Endothelial cell of umbilical vein (primary cell): ENCODE results near the gene SCGB1A1. TPM values are rescaled to one million over a fixed set of nuclear protein-coding genes. Genes with fewer than 3 reads are reported as not detected.

Source experiments
- BruUV-seq: library from RNA; stranded (reverse); fragments of 400-500 nt; replicated peaks from 2 replicates; lab custom pipeline; 2021; lab: Mats Ljungman, UMichigan
- CTCF ChIA-PET: fragments of 300-600, 350-600 bp; sonication (Branson Sonifier 250); formaldehyde crosslinking; loops from one replicate; lab custom pipeline; 2021; ENCODE audit warnings: antibody characterized with exemption, inconsistent platforms; lab: Charles Lee
- POLR2A ChIA-PET: fragments of 300-600, 350-600 bp; sonication (Branson Sonifier 250); formaldehyde crosslinking; loops from one replicate; lab custom pipeline; 2021; ENCODE audit warnings: antibody characterized with exemption, inconsistent platforms; lab: Charles Lee
- DNase-seq: peaks from one replicate; pipeline ENCODE4 v3.0.0-alpha.2; 2011; ENCODE audit warnings: low read depth, low spot score
- FAIRE-seq: peaks from 2 replicates; lab custom pipeline; 2011; peaks lifted over from hg19 to GRCh38; lab: Jason Lieb, UNC
- H2AFZ ChIP-seq: 2 replicates; pipeline ENCODE4 v1.6.0; 2012; ENCODE audit warnings: low read depth, low read length, control low read depth, inconsistent platforms
- H3K27ac ChIP-seq: 2 replicates; pipeline ENCODE4 v1.5.1; 2011; ENCODE audit warnings: low read depth, mild to moderate bottlenecking, control low read depth, low read length, moderate library complexity; ENCODE audit not compliant: insufficient read depth
- H3K27me3 ChIP-seq, 2 experiments: 2 replicates each; pipeline versions ENCODE4 v1.6.0 to v1.6.1; 2011; ENCODE audit warnings: low read length in 2 of 2, mixed read lengths in 1 of 2; ENCODE audit not compliant: control insufficient read depth in 2 of 2, insufficient read depth in 2 of 2
- H3K36me3 ChIP-seq, 2 experiments: 2 replicates in 1 of 2; 3 replicates in 1 of 2; pipeline ENCODE4 v1.5.1; 2011; ENCODE audit warnings: low read length in 2 of 2, mild to moderate bottlenecking in 1 of 2, moderate library complexity in 1 of 2; ENCODE audit not compliant: control insufficient read depth in 2 of 2, insufficient read depth in 2 of 2; ENCODE audit errors: extremely low read depth in 1 of 2
- H3K4me1 ChIP-seq: 3 replicates; pipeline ENCODE4 v1.5.1; 2011; ENCODE audit warnings: mild to moderate bottlenecking, low read length; ENCODE audit not compliant: control insufficient read depth, insufficient read depth; ENCODE audit errors: extremely low read depth
- H3K4me2 ChIP-seq: 2 replicates; pipeline ENCODE4 v1.6.1; 2011; ENCODE audit warnings: low read length, control low read depth, mixed read lengths; ENCODE audit not compliant: insufficient read depth
- H3K4me3 ChIP-seq, 3 experiments: fragments of 200-600 bp in 1 of 3; sonication (generic), shearing (Covaris generic) in 1 of 3; replicated peaks in 1 of 3; 2 replicates each; pipeline ENCODE4 v1.5.1; 2011 to 2016; ENCODE audit warnings: control low read depth in 3 of 3, low read length in 3 of 3, mild to moderate bottlenecking in 2 of 3, inconsistent platforms in 1 of 3, low read depth in 1 of 3, moderate library complexity in 1 of 3; ENCODE audit not compliant: insufficient read depth in 1 of 3
- H3K79me2 ChIP-seq: 2 replicates; pipeline ENCODE4 v1.6.0; 2012; ENCODE audit warnings: low read length, inconsistent platforms; ENCODE audit not compliant: control insufficient read depth, insufficient read depth
- H3K9ac ChIP-seq: replicated peaks from 2 replicates; pipeline ENCODE3; 2011; ENCODE audit warnings: low read length, control low read depth; ENCODE audit not compliant: insufficient read depth; ENCODE audit errors: extremely low read depth
- H3K9me1 ChIP-seq: replicated peaks from 3 replicates; pipeline ENCODE4 v1.6.0; 2011; ENCODE audit warnings: mild to moderate bottlenecking, low read length; ENCODE audit not compliant: control insufficient read depth, insufficient read depth; ENCODE audit errors: extremely low read depth
- H3K9me3 ChIP-seq: replicated peaks from 2 replicates; pipeline ENCODE4 v1.5.1; 2012; ENCODE audit warnings: low read length, inconsistent platforms; ENCODE audit not compliant: control insufficient read depth, insufficient read depth
- H4K20me1 ChIP-seq: replicated peaks from 2 replicates; pipeline ENCODE3; 2011; ENCODE audit warnings: mild to moderate bottlenecking, low read length; ENCODE audit not compliant: control insufficient read depth, insufficient read depth; ENCODE audit errors: extremely low read depth
- CTCF ChIP-seq, 2 donors: IDR thresholded peaks; 1 replicate in 1 of 2; 2 replicates in 1 of 2; pipeline ENCODE4 v1.5.1; 2011; ENCODE audit warnings: low read length in 2 of 2, mild to moderate bottlenecking in 2 of 2, moderate library complexity in 2 of 2, control low read depth in 1 of 2, inconsistent platforms in 1 of 2, low read depth in 1 of 2; ENCODE audit not compliant: insufficient read depth in 1 of 2; ENCODE audit errors: extremely low read depth in 1 of 2
- EZH2 ChIP-seq: IDR thresholded peaks from 2 replicates; pipeline ENCODE4 v1.6.1; 2012; ENCODE audit warnings: borderline replicate concordance, low read depth, mild to moderate bottlenecking, moderate library complexity, low read length, inconsistent platforms; ENCODE audit not compliant: severe bottlenecking
- FOS ChIP-seq: IDR thresholded peaks from 2 replicates; pipeline ENCODE4 v1.6.1; 2011; ENCODE audit warnings: mild to moderate bottlenecking, low read length, moderate library complexity, borderline replicate concordance; ENCODE audit not compliant: insufficient read depth
- GATA2 ChIP-seq: IDR thresholded peaks from 2 replicates; pipeline ENCODE4 v1.7.0; 2011; ENCODE audit warnings: low read depth, mild to moderate bottlenecking, moderate library complexity, mixed read lengths, low read length; ENCODE audit not compliant: insufficient read length, insufficient read depth
- JUN ChIP-seq: IDR thresholded peaks from 2 replicates; pipeline ENCODE4 v1.6.1; 2011; ENCODE audit warnings: borderline replicate concordance, low read depth; ENCODE audit not compliant: insufficient read length, insufficient read depth
- MAX ChIP-seq: IDR thresholded peaks from 2 replicates; pipeline ENCODE4 v1.6.1; 2011; ENCODE audit not compliant: insufficient read depth, insufficient read length
- MYC ChIP-seq: IDR thresholded peaks from one replicate; pipeline ENCODE4 v1.6.1; 2011; ENCODE audit warnings: mild to moderate bottlenecking, low read depth, low read length
- POLR2A ChIP-seq: IDR thresholded peaks from 2 replicates; pipeline ENCODE4 v1.6.1; 2012; ENCODE audit warnings: low read depth, mild to moderate bottlenecking, control low read depth, low read length
- POLR2AphosphoS5 ChIP-seq: IDR thresholded peaks from 2 replicates; pipeline ENCODE4 v1.6.1; 2012; ENCODE audit warnings: low read depth, mild to moderate bottlenecking, control low read depth, low read length, moderate library complexity; ENCODE audit not compliant: insufficient read depth
- dilution Hi-C: fragments of 300-500 bp; cut with MboI; formaldehyde crosslinking; loops from one replicate; pipeline ENCODE4 v1.15.0; 2019; ENCODE audit warnings: low sequenced_read_pairs; ENCODE audit not compliant: extremely low pct_ligation_motif_present
- intact Hi-C: fragments of 100-400 bp; cut with micrococcal nuclease; formaldehyde crosslinking; loops from one replicate; pipeline ENCODE4 v1.10.0; 2022
- polyA plus RNA-seq, 4 experiments: library from polyadenylated mRNA; depleted of rRNA in 3 of 4; stranded (reverse) in 3 of 4; unstranded in 1 of 4; fragments of >200 nt; gene quantifications; 2 replicates each; pipeline versions ENCODE4 v1.2.1 to v1.2.3, GENCODE V29; 2011 to 2012; ENCODE audit warnings: missing spikeins in 1 of 4
- total RNA-seq: library from RNA; stranded (reverse); gene quantifications from 2 replicates; pipeline ENCODE4 v1.2.3, GENCODE V29; 2021

Gene SCGB1A1
- total and polyA plus RNA-seq, 2 donors (not counting 3 experiments of a cell fraction or from before 2014, with no cell fraction given), result not detected

GRCh38 chr11:62446091-62446490 lies 27.3 kb downstream of the SCGB1A1 start:
- CTCF ChIA-PET, result interaction anchor here (1.0 to 3.3 kb wide), 3 partner anchors 9 to 97 kb away, joined by 5 to 17 read pairs (median 5); no protein-coding TSS in a partner anchor
- dilution Hi-C loops, result no loop called here

GRCh38 chr11:62449451-62449851 lies 30.6 kb downstream of the SCGB1A1 start:
- no peak for FAIRE-seq

More at GRCh38 chr11:62446091-62446490, 27.3 kb downstream of the SCGB1A1 start:
- BruUV-seq, result no TSS peak
- POLR2A ChIA-PET, result no interaction called here
- Histone ChIP-seq H3K27ac (no peak overlapping the region), H3K4me2 (no peak overlapping the region), H3K36me3 (no peaks in the 10 kb centered on the region), H2AFZ (no peak overlapping the region), H3K79me2 (no peaks in the 10 kb centered on the region), H4K20me1 (no peaks in the 10 kb centered on the region), H3K27me3 (no peaks in the 10 kb centered on the region), H3K4me3 (no peak overlapping the region), H3K9me3 (no peaks in the 10 kb centered on the region), H3K9ac (no peak overlapping the region), H3K4me1 (peaks cover 2% of the 10 kb centered on the region), H3K9me1 (no peaks in the 10 kb centered on the region)
- TF ChIP-seq POLR2A, result no peak
- TF ChIP-seq POLR2AphosphoS5, result no peak
- TF ChIP-seq MAX, result no peak
- FAIRE-seq (no peak), DNase-seq (no peak)
- intact Hi-C loops, result no loop called here

More at GRCh38 chr11:62449451-62449851, 30.6 kb downstream of the SCGB1A1 start:
- Histone ChIP-seq H4K20me1 (no peaks in the 10 kb centered on the region), H3K27me3 (no peaks in the 10 kb centered on the region), H3K79me2 (no peaks in the 10 kb centered on the region), H3K9ac (no peak overlapping the region), H3K4me3 (no peak overlapping the region), H3K36me3 (no peaks in the 10 kb centered on the region), H3K9me3 (no peaks in the 10 kb centered on the region), H3K9me1 (no peaks in the 10 kb centered on the region), H3K27ac (no peak overlapping the region), H3K4me1 (no peaks in the 10 kb centered on the region), H2AFZ (no peak overlapping the region), H3K4me2 (no peak overlapping the region)
- dilution Hi-C loops (no loop called here), intact Hi-C loops (no loop called here)
- DNase-seq, result no peak
- ChIA-PET CTCF (interaction anchor here (1.3 to 1.8 kb wide), 6 partner anchors 12 to 38 kb away, joined by 3 to 15 read pairs (median 4); no protein-coding TSS in a partner anchor), POLR2A (no interaction called here)
- BruUV-seq, result no TSS peak
- no peak for TF ChIP-seq POLR2AphosphoS5
- no peak for TF ChIP-seq GATA2
- no peak for TF ChIP-seq FOS
- no peak for TF ChIP-seq MAX
- no peak for TF ChIP-seq CTCF (IDR thresholded peaks at IDR 0.05; ENCODE audit: extremely low read depth in 1 of 2, insufficient read depth in 1 of 2, low read depth in 1 of 2, low read length in 2 of 2)
- TF ChIP-seq MYC, result no peak
- TF ChIP-seq JUN, result no peak
- TF ChIP-seq POLR2A, result no peak
- TF ChIP-seq EZH2, result no peak
